Measurements from ENCODE around the gene PARD3B.

The PARD3B gene

GRCh38 chr2:205366336-205367060, 821.2 kb downstream of the PARD3B start:
- Histone ChIP-seq H3K27me3 (ENCODE audit: low read depth, low read length) (no peaks in the 10 kb centered on the region), H3K36me3 (ENCODE audit: control insufficient read depth in 1 of 2, insufficient read depth in 2 of 2, low read length in 2 of 2) (no peaks in the 10 kb centered on the region), H3K4me3 (ENCODE audit: low read depth in 1 of 2, low read length in 2 of 2) (no peak overlapping the region), H3K4me1 (ENCODE audit: control insufficient read depth in 1 of 2, insufficient read depth in 2 of 2, low read length in 2 of 2) (no peaks in the 10 kb centered on the region), H3K9me3 (ENCODE audit: control insufficient read depth in 1 of 2, low read length in 2 of 2) (no peaks in the 10 kb centered on the region), H3K27ac (ENCODE audit: low read length) (no peak overlapping the region)

DNA sequence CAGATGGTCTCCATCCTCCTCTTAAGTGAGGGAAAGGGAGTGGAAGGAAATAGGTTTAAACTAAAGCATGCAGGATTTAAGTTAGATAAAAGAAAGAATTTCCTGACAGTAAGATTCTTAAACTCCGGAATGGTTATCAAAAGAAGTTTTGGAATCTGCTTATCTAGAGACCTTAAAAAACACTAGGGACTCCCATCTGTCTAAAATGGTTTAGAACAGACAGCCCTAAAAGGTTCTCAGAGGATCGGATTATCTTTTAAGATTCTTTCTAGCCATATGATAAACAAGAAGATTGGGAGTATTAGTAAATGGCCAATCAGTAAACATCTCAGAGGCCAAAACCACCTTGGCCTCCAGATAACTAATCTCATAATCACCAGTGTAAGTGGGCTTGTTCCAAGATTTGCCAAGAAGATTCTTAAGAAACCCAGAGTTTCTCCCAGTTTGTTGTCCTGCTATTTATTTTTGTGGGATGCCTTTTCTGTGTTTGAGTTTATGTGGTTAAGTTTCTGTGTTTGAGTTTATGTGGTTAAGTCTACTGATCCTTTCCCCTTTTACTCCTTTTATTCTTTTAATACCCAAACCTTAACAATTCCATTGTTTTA, 822.2 kb downstream of the PARD3B start:
- Histone ChIP-seq H3K4me3 (ENCODE audit: low read depth in 1 of 2, low read length in 2 of 2) (no peak overlapping the region), H3K27ac (ENCODE audit: low read length) (no peak overlapping the region), H3K4me1 (ENCODE audit: control insufficient read depth in 1 of 2, insufficient read depth in 2 of 2, low read length in 2 of 2) (no peaks in the 10 kb centered on the region), H3K36me3 (ENCODE audit: control insufficient read depth in 1 of 2, insufficient read depth in 2 of 2, low read length in 2 of 2) (no peaks in the 10 kb centered on the region), H3K27me3 (ENCODE audit: low read depth, low read length) (no peaks in the 10 kb centered on the region), H3K9me3 (ENCODE audit: control insufficient read depth in 1 of 2, low read length in 2 of 2) (no peaks in the 10 kb centered on the region)

- Histone ChIP-seq H3K27me3 (ENCODE audit: low read depth, low read length) (no peaks in the 10 kb centered on the region), H3K9me3 (ENCODE audit: control insufficient read depth in 1 of 2, low read length in 2 of 2) (no peaks in the 10 kb centered on the region), H3K4me1 (ENCODE audit: control insufficient read depth in 1 of 2, insufficient read depth in 2 of 2, low read length in 2 of 2) (no peaks in the 10 kb centered on the region), H3K4me3 (ENCODE audit: low read depth in 1 of 2, low read length in 2 of 2) (no peak overlapping the region), H3K27ac (ENCODE audit: low read length) (no peak overlapping the region), H3K36me3 (ENCODE audit: control insufficient read depth in 1 of 2, insufficient read depth in 2 of 2, low read length in 2 of 2) (no peaks in the 10 kb centered on the region)
Observed at GRCh38 chr2:205369813-205370212, 824.5 kb downstream of the PARD3B start.

DNA sequence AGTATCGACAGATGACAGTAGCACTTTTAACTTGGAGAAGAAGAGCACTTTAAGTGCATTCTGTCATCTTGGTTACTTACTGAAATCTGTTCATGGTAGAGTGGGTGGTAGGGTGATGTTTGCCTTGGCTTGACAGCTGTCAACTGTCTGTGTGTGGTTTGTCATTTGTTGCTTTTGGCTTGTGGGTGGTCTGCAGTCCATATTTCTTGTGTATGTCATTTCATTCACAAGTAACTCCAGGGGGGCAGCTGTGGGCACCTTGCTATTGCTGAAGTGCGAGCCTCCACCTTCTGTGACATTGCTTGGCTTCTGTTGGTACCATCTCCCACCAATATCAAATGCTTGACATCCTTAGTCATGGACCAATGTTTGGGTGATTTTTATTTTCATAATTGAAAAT, 825.5 kb downstream of the PARD3B start:
- Histone ChIP-seq H3K27ac (ENCODE audit: low read length) (no peak overlapping the region), H3K4me3 (ENCODE audit: low read depth in 1 of 2, low read length in 2 of 2) (no peak overlapping the region), H3K4me1 (ENCODE audit: control insufficient read depth in 1 of 2, insufficient read depth in 2 of 2, low read length in 2 of 2) (no peaks in the 10 kb centered on the region), H3K9me3 (ENCODE audit: control insufficient read depth in 1 of 2, low read length in 2 of 2) (no peaks in the 10 kb centered on the region), H3K36me3 (ENCODE audit: control insufficient read depth in 1 of 2, insufficient read depth in 2 of 2, low read length in 2 of 2) (no peaks in the 10 kb centered on the region), H3K27me3 (ENCODE audit: low read depth, low read length) (no peaks in the 10 kb centered on the region)

GRCh38 chr2:205372141-205372540, 826.9 kb downstream of the PARD3B start:
- no peaks in the 10 kb centered on the region for H3K4me1 ChIP-seq (ENCODE audit: control insufficient read depth in 1 of 2, insufficient read depth in 2 of 2, low read length in 2 of 2)
- H3K27ac ChIP-seq (ENCODE audit: low read length), result no peak overlapping the region
- no peaks in the 10 kb centered on the region for H3K36me3 ChIP-seq (ENCODE audit: control insufficient read depth in 1 of 2, insufficient read depth in 2 of 2, low read length in 2 of 2)
- H3K4me3 ChIP-seq (ENCODE audit: low read depth in 1 of 2, low read length in 2 of 2), result no peak overlapping the region
- H3K9me3 ChIP-seq (ENCODE audit: control insufficient read depth in 1 of 2, low read length in 2 of 2), result no peaks in the 10 kb centered on the region
- H3K27me3 ChIP-seq (ENCODE audit: low read depth, low read length), result no peaks in the 10 kb centered on the region

GRCh38 chr2:205375461-205376448, 830.5 kb downstream of the PARD3B start:
- Histone ChIP-seq H3K9me3 (ENCODE audit: control insufficient read depth in 1 of 2, low read length in 2 of 2) (no peaks in the 10 kb centered on the region), H3K27me3 (ENCODE audit: low read depth, low read length) (no peaks in the 10 kb centered on the region), H3K27ac (ENCODE audit: low read length) (no peak overlapping the region), H3K4me3 (ENCODE audit: low read depth in 1 of 2, low read length in 2 of 2) (no peak overlapping the region), H3K4me1 (ENCODE audit: control insufficient read depth in 1 of 2, insufficient read depth in 2 of 2, low read length in 2 of 2) (no peaks in the 10 kb centered on the region), H3K36me3 (ENCODE audit: control insufficient read depth in 1 of 2, insufficient read depth in 2 of 2, low read length in 2 of 2) (no peaks in the 10 kb centered on the region)

DNA sequence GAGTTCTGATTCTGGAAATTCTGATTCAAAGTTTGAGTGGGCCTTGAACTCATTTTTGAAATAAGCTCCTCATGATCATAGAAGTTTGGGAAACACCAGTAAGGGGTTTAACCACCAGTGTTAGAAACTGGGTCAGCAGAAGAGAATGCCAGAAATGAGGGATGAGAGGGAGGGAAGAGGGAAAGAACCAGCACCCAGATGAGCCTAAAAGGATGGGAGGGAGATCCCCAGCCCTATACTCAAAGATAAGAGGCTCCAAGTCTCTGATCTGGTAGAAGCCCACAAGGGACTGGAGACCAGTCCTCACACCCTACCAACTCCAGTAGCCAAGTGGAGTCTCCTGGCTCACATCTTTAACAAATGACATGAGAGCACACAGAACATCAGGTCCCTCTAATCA, 832.0 kb downstream of the PARD3B start:
- H3K4me3 ChIP-seq (ENCODE audit: low read depth in 1 of 2, low read length in 2 of 2), result no peak overlapping the region
- no peaks in the 10 kb centered on the region for H3K27me3 ChIP-seq (ENCODE audit: low read depth, low read length)
- no peak overlapping the region for H3K27ac ChIP-seq (ENCODE audit: low read length)
- no peaks in the 10 kb centered on the region for H3K4me1 ChIP-seq (ENCODE audit: control insufficient read depth in 1 of 2, insufficient read depth in 2 of 2, low read length in 2 of 2)
- no peaks in the 10 kb centered on the region for H3K36me3 ChIP-seq (ENCODE audit: control insufficient read depth in 1 of 2, insufficient read depth in 2 of 2, low read length in 2 of 2)
- no peaks in the 10 kb centered on the region for H3K9me3 ChIP-seq (ENCODE audit: control insufficient read depth in 1 of 2, low read length in 2 of 2)

- Histone ChIP-seq H3K27ac (ENCODE audit: low read length) (no peak overlapping the region), H3K36me3 (ENCODE audit: control insufficient read depth in 1 of 2, insufficient read depth in 2 of 2, low read length in 2 of 2) (no peaks in the 10 kb centered on the region), H3K4me3 (ENCODE audit: low read depth in 1 of 2, low read length in 2 of 2) (no peak overlapping the region), H3K9me3 (ENCODE audit: control insufficient read depth in 1 of 2, low read length in 2 of 2) (no peaks in the 10 kb centered on the region), H3K27me3 (ENCODE audit: low read depth, low read length) (no peaks in the 10 kb centered on the region), H3K4me1 (ENCODE audit: control insufficient read depth in 1 of 2, insufficient read depth in 2 of 2, low read length in 2 of 2) (peaks cover 0 to 4% of the 10 kb centered on the region in 2 donors)
Observed at GRCh38 chr2:205383601-205384000, 838.3 kb downstream of the PARD3B start.

DNA sequence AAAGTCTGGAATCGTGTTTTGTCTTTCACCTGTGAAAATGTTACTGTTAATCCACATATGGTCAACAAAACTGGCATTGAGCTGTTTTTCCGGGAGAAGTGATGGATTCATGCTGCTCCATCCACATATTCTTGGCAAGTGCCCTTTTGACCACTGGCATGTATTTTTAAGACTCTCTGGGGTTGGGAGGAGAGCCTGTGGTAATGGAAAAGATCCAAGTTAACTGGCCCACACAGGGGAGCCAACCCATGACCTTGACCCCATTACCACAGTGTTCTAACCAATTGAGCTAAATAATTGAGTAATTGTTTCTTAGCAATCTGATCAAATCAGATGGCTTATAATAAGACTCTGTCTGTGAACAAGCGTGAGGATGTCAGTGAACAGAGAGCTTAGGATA, 840.8 kb downstream of the PARD3B start:
- Histone ChIP-seq H3K27ac (ENCODE audit: low read length) (no peak overlapping the region), H3K9me3 (ENCODE audit: control insufficient read depth in 1 of 2, low read length in 2 of 2) (no peaks in the 10 kb centered on the region), H3K4me1 (ENCODE audit: control insufficient read depth in 1 of 2, insufficient read depth in 2 of 2, low read length in 2 of 2) (peaks cover 0 to 4% of the 10 kb centered on the region in 2 donors), H3K4me3 (ENCODE audit: low read depth in 1 of 2, low read length in 2 of 2) (no peak overlapping the region), H3K36me3 (ENCODE audit: control insufficient read depth in 1 of 2, insufficient read depth in 2 of 2, low read length in 2 of 2) (no peaks in the 10 kb centered on the region), H3K27me3 (ENCODE audit: low read depth, low read length) (no peaks in the 10 kb centered on the region)

DNA sequence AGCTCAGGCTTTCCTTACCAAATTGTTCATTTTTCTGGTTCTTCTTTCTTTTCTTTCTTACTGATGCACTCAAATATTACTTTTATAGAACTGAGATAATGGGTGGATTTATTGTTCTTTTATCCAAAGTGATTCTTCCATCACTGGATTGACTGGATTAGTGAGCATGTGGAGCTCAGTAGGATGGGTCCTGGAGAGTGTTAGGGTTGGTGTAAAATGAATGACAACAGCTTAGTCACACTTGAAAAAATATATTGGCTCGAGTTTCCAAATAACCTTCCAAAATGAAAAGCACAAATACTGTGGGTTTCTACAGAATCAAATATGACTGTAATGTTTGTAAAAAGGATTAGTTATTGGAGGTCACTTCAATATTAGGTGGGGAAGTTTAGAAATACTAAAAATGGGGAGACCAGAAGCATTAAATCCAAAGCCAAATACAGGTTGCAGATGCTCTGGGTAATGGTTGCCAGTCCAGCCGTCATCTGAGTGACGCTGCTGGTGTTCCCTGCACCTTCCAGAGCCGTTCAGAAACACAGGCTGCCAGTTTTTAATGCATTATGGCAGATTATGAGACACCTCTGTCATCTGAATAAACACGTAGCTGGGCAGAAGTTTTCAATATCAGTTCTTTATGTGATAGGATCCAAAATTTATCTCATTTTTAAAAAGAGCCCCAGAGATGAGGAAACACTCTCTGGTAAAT, 842.2 kb downstream of the PARD3B start:
- Histone ChIP-seq H3K4me3 (ENCODE audit: low read depth in 1 of 2, low read length in 2 of 2) (no peak overlapping the region), H3K27me3 (ENCODE audit: low read depth, low read length) (no peaks in the 10 kb centered on the region), H3K36me3 (ENCODE audit: control insufficient read depth in 1 of 2, insufficient read depth in 2 of 2, low read length in 2 of 2) (no peaks in the 10 kb centered on the region), H3K27ac (ENCODE audit: low read length) (no peak overlapping the region), H3K4me1 (ENCODE audit: control insufficient read depth in 1 of 2, insufficient read depth in 2 of 2, low read length in 2 of 2) (peaks cover 0 to 4% of the 10 kb centered on the region in 2 donors), H3K9me3 (ENCODE audit: control insufficient read depth in 1 of 2, low read length in 2 of 2) (no peaks in the 10 kb centered on the region)

- Histone ChIP-seq H3K36me3 (ENCODE audit: control insufficient read depth in 1 of 2, insufficient read depth in 2 of 2, low read length in 2 of 2) (no peaks in the 10 kb centered on the region), H3K9me3 (ENCODE audit: control insufficient read depth in 1 of 2, low read length in 2 of 2) (no peaks in the 10 kb centered on the region), H3K4me1 (ENCODE audit: control insufficient read depth in 1 of 2, insufficient read depth in 2 of 2, low read length in 2 of 2) (no peaks in the 10 kb centered on the region), H3K4me3 (ENCODE audit: low read depth in 1 of 2, low read length in 2 of 2) (no peak overlapping the region), H3K27ac (ENCODE audit: low read length) (no peak overlapping the region), H3K27me3 (ENCODE audit: low read depth, low read length) (no peaks in the 10 kb centered on the region)
Observed at GRCh38 chr2:205390866-205391265, 845.6 kb downstream of the PARD3B start.
